AG10803 (cell line): ENCODE measurements around the gene DTX3.

Experiments
- DNase-seq: peaks from one replicate; pipeline ENCODE4 v3.0.0; 2010; ENCODE audit warnings: low read depth
- H3K4me3 ChIP-seq: 2 replicates; pipeline ENCODE4 v1.5.1; 2011; ENCODE audit warnings: mild to moderate bottlenecking, low read length, control low read depth
- TF ChIP-seq, protein P1 (sequence below): conservative IDR thresholded peaks from 2 replicates; pipeline ENCODE4 v1.5.1; 2011; ENCODE audit warnings: mild to moderate bottlenecking, low read length, control low read depth, inconsistent platforms

Gene DTX3

DNA sequence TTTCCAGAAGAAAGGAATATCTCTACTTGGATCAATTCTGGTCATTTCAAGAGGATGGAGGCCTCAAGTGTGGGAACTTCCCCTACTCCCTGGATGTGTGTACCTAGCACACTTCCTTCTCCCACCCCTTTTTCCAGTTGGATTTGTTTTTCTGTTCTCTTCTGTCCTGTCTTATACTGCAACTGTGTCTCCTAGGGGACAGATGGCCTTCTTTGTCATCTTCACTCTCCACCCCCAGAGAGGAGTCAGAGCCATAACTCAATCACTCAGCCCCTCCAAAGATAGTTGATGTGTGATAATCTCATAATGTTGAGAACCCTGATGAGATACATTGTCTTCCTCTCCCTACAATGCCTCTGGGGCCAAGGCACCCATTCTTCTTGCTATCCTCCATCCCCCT, 2.1 kb upstream of the DTX3 start:
- no peak for DNase-seq
- TF ChIP-seq, protein P1, sequence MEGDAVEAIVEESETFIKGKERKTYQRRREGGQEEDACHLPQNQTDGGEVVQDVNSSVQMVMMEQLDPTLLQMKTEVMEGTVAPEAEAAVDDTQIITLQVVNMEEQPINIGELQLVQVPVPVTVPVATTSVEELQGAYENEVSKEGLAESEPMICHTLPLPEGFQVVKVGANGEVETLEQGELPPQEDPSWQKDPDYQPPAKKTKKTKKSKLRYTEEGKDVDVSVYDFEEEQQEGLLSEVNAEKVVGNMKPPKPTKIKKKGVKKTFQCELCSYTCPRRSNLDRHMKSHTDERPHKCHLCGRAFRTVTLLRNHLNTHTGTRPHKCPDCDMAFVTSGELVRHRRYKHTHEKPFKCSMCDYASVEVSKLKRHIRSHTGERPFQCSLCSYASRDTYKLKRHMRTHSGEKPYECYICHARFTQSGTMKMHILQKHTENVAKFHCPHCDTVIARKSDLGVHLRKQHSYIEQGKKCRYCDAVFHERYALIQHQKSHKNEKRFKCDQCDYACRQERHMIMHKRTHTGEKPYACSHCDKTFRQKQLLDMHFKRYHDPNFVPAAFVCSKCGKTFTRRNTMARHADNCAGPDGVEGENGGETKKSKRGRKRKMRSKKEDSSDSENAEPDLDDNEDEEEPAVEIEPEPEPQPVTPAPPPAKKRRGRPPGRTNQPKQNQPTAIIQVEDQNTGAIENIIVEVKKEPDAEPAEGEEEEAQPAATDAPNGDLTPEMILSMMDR: no peak
- H3K4me3 ChIP-seq: no peak overlapping the region

GRCh38 chr12:57603324-57603723, 1.3 kb upstream of the DTX3 start:
- no peak overlapping the region for H3K4me3 ChIP-seq
- DNase-seq: no peak
- TF ChIP-seq, protein P1: no peak

DNA sequence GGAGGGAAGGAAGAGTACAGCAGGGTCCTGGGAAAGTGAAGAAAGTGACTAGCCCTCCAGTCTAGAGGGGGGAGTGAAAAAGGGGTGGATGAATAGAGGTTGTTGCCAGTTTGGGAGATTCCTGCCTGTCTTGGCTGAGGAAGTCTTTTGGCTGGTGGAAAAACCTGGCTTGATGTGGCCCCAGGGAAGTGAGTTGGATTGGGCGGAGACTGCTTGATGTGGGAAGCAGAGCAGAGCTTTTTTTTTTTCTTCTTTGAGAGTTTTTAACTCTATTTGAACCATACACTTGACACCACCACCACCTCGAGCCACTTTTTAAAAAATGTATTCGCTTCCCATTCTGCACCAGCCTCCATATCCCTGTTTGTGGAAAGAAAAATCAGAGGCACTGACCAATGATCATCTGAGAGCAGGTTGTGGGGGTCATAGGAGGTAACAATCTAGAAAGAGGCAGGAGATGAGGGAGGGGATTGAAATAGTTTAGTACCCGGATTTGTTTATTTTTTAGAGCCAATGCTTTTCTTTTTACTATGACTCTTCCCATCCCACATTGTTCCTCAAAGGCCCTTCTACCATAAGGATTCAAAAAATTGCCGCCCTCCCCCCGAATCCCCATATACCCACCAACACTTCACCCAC, 690 bp upstream of the DTX3 start:
- TF ChIP-seq, protein P1: no peak
- DNase-seq: peak; percentile 48
- H3K4me3 ChIP-seq: peak overlapping the region; percentile 75

DNA sequence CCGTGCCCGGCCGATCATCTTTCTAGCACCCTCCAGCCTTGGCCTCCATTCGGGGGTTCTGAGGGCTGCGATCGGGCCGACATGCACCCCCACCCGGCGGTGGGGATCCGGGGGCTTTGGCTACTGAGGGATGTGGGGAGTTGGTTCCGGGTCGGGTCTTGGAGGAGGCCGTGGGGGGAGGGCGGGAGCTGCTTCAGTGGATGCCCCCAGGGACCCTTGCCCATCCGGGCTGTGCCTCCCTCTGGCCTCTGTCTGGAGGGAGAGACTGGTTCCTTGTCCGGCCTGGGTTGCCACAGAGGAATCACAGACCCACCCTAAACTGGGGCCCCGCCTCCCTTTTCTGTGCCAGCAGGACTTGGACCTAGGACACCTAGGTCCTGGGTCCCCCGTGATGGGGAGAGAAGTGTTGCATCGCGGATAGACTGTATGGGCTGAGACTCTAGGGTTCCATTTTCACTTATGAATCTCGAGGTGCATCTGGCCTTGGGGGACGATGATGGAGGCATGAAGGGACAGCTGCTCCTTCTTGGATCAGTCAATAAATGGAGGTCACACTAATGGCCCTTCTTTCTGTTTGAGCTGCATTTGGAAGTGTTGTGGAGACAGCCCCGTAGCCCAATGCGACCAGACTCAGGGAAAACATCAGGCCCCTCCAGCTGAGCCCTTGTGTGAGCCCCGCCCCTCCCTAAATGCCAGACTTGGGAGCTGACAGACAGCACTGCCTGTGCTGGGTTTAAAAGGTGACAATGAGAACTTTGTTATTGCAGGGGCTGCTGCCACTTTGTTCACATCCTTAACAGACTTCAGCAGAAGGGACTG, 577 bp downstream of the DTX3 start:
- TF ChIP-seq, protein P1: no peak
- peak overlapping the region; percentile 75 for H3K4me3 ChIP-seq
- DNase-seq: peak; percentile 29

DNA sequence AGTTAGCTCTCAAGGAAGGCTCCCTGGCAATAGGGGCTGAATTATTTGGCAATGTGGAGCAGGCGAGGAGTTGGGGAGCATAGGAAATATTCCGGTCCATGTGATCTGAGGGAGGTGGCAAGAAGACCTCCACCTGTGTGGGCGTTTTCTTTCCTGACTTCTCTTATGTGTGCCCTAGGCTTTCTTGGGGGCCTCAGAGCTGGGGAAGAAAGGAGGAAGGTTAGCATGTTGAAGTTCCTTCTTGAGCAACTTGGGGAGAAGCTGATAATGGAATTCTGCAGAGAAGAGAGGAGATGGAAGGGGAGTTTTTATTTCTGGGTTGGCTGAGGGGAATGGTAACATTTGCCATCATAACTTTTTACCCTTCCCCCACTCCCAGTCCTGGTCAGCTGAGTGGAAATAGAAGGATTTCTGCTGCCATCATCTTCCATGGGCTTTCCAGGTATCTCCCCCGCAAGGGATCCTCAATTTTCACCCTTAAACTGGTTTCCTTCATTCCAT, 1.2 kb downstream of the DTX3 start:
- TF ChIP-seq, protein P1: no peak
- H3K4me3 ChIP-seq: peak overlapping the region; percentile 75
- no peak for DNase-seq

DNA sequence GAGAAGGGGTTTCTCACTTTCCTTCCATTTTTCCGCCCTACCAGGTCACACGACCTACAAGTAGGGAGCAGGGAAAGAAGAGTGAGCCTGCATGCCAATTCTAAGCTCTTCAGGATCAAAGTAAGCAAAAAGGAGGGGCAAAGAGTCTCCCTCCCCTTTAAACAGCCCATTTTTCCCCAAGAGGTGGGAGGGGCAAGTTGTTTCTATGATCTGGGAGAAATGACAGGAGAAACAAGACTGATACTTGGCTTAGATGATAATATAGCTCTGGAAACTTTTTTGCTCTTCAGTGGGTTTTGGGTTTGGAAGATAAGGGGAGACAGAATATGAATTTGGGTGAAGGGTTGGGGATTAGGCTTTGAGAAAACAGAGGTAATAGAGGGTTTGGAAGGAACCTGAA, 1.8 kb downstream of the DTX3 start:
- TF ChIP-seq, protein P1: no peak
- DNase-seq: no peak
- H3K4me3 ChIP-seq: no peak overlapping the region

DNA sequence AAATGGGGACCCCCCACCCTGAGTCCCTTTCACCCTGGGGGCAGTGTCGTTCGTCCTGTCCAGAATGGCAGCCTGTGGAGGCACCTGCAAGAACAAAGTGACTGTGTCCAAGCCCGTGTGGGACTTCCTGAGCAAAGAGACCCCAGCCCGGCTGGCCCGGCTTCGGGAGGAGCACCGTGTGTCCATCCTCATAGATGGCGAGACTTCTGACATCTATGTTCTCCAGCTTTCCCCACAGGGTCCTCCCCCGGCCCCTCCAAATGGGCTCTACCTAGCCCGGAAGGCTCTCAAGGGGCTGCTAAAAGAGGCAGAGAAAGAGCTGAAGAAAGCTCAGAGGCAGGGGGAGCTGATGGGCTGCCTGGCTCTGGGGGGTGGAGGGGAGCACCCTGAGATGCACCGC, 2.2 kb downstream of the DTX3 start:
- TF ChIP-seq, protein P1: no peak
- no peak for DNase-seq
- H3K4me3 ChIP-seq: no peak overlapping the region
